ENCODE data around the gene ATP2B1. TPM values are rescaled to one million over a fixed set of nuclear protein-coding genes. Genes with fewer than 3 reads are reported as not detected.

ATP2B1 gene
- total RNA-seq, 1 donor from 2014 or later: 177 TPM

DNA sequence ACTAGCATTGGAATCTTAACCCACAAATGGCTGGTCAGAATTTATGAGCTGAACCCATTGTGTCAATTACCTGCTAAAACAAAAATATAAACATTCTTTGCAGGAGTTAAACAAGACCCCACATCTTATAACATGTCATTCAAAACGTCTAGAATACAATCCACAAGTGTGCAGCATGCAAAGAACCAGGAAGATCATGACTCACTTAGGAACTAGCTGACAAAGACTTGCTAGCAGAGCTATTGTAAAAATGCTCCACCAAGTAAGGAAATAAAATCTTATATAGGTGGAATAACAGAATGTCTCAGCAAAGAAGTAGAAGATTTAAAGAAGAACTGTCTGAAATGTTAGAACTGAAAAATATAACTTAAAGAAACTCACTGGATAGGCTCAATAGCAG is 156.3 kb downstream of the ATP2B1 start:
- Histone ChIP-seq H4K20me1 (ENCODE audit: low read depth) (no peaks in the 10 kb centered on the region), H2AFZ (replicated peaks) (no peak overlapping the region), H3K27me3 (no peaks in the 10 kb centered on the region), H3K4me3 (no peak overlapping the region), H3K4me2 (no peak overlapping the region), H3F3A (ENCODE audit: low read depth) (no peaks in the 10 kb centered on the region), H3K9me3 (ENCODE audit: low read depth) (no peaks in the 10 kb centered on the region), H3K36me3 (no peaks in the 10 kb centered on the region), H3K79me2 (ENCODE audit: low read depth) (no peaks in the 10 kb centered on the region), H3K4me1 (no peaks in the 10 kb centered on the region), H3K27ac (no peak overlapping the region), H3K9ac (no peak overlapping the region)
- Mint-ChIP-seq H3K27ac (no peak overlapping the region), H3K36me3 (peaks cover 4% of the 10 kb centered on the region), H3K9me3 (peaks cover 7% of the 10 kb centered on the region), H3K27me3 (ENCODE audit: insufficient read depth, low read depth) (no peaks in the 10 kb centered on the region), H3K4me3 (no peak overlapping the region), H3K4me1 (no peaks in the 10 kb centered on the region)
- no peak for DNase-seq (ENCODE audit: low spot score)
- no peak for TF ChIP-seq CTCF (IDR thresholded peaks at IDR 0.05)
- TF ChIP-seq EZH2phosphoT487 (IDR thresholded peaks at IDR 0.05): no peak
- no peak for TF ChIP-seq EZH2 (IDR thresholded peaks at IDR 0.05)

DNA sequence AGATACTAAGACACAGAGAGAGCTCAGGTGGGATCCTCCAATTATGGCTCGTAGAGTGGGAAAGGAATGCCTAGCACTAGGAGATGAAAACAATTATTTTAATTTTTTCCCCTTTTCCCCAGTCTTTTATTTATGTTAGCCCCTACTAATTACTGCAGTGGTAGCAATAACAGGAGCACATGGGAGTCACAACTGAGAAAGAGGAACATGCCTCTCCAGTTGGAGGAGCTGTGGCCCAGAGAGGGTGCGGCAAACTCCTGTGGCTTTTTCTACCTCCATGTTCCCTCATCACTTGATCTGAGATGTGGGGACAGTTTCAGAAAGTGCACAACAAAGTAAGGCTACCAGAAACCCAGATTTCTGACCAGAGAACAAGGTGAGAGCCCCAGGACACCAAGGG is 156.9 kb downstream of the ATP2B1 start:
- H3K27ac ChIP-seq: no peak overlapping the region
- H4K20me1 ChIP-seq (ENCODE audit: low read depth): no peaks in the 10 kb centered on the region
- no peaks in the 10 kb centered on the region for H3K27me3 ChIP-seq
- H3K79me2 ChIP-seq (ENCODE audit: low read depth): no peaks in the 10 kb centered on the region
- H3F3A ChIP-seq (ENCODE audit: low read depth): no peaks in the 10 kb centered on the region
- no peaks in the 10 kb centered on the region for H3K4me1 ChIP-seq
- no peaks in the 10 kb centered on the region for H3K9me3 ChIP-seq (ENCODE audit: low read depth)
- H3K4me1 Mint-ChIP-seq: peaks cover 4% of the 10 kb centered on the region
- no peak overlapping the region for H3K4me3 Mint-ChIP-seq
- H3K27ac Mint-ChIP-seq: no peak overlapping the region
- peaks cover 7% of the 10 kb centered on the region for H3K9me3 Mint-ChIP-seq
- peaks cover 4% of the 10 kb centered on the region for H3K36me3 Mint-ChIP-seq
- no peak for DNase-seq (ENCODE audit: low spot score)
- H3K9ac ChIP-seq: no peak overlapping the region
- no peak for TF ChIP-seq EZH2phosphoT487 (IDR thresholded peaks at IDR 0.05)
- no peak for TF ChIP-seq EZH2 (IDR thresholded peaks at IDR 0.05)
- H3K27me3 Mint-ChIP-seq (ENCODE audit: insufficient read depth, low read depth): no peaks in the 10 kb centered on the region
- H3K4me3 ChIP-seq: no peak overlapping the region
- H2AFZ ChIP-seq (replicated peaks): no peak overlapping the region
- H3K36me3 ChIP-seq: no peaks in the 10 kb centered on the region
- H3K4me2 ChIP-seq: no peak overlapping the region

- peaks cover 24% of the 10 kb centered on the region for H3K4me1 ChIP-seq
- no peaks in the 10 kb centered on the region for H3K79me2 ChIP-seq (ENCODE audit: low read depth)
- no peak overlapping the region for H3K9ac ChIP-seq
- Mint-ChIP-seq H3K27me3 (ENCODE audit: insufficient read depth, low read depth) (peaks cover 4% of the 10 kb centered on the region), H3K9me3 (peaks cover 2% of the 10 kb centered on the region), H3K4me1 (peaks cover 43% of the 10 kb centered on the region), H3K36me3 (no peaks in the 10 kb centered on the region), H3K27ac (no peak overlapping the region), H3K4me3 (no peak overlapping the region)
- no peak overlapping the region for H3K4me2 ChIP-seq
- H3K27me3 ChIP-seq: no peaks in the 10 kb centered on the region
- no peak overlapping the region for H2AFZ ChIP-seq (replicated peaks)
- no peak overlapping the region for H3K4me3 ChIP-seq
- H3F3A ChIP-seq (ENCODE audit: low read depth): peaks cover 27% of the 10 kb centered on the region
- no peak for DNase-seq (ENCODE audit: low spot score)
- no peaks in the 10 kb centered on the region for H3K9me3 ChIP-seq (ENCODE audit: low read depth)
- H3K27ac ChIP-seq: no peak overlapping the region
- no peaks in the 10 kb centered on the region for H4K20me1 ChIP-seq (ENCODE audit: low read depth)
- H3K36me3 ChIP-seq: no peaks in the 10 kb centered on the region
- TF ChIP-seq EZH2phosphoT487 (IDR thresholded peaks at IDR 0.05): no peak
- no peak for TF ChIP-seq CTCF (IDR thresholded peaks at IDR 0.05)
- no peak for TF ChIP-seq EZH2 (IDR thresholded peaks at IDR 0.05)
These were observed 161.5 kb downstream of the ATP2B1 start for GRCh38 chr12:89547101-89547500.

DNA sequence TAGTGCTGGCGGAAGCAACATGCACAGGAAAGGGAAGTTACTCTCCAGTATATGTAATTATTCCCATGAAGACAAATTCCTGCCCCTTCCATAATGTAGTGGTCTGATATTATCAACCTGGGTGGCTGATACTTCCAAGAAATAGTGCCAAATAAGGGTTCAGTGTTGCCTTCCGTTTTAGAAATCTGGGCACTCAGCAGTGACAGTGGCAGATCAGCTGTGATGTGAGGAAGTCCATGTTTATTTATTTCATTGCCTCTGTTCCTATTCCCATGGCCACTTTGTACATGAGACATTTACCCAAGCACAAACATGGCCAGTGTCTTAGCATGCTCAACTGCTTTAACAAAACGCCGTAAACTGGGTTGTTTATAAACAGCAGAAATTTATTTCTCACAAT is 162.5 kb downstream of the ATP2B1 start:
- H3K4me2 ChIP-seq: no peak overlapping the region
- no peak overlapping the region for H3K4me3 Mint-ChIP-seq
- no peaks in the 10 kb centered on the region for H3K9me3 Mint-ChIP-seq

More for the DNA sequence above, 162.5 kb downstream of the ATP2B1 start:
- no peaks in the 10 kb centered on the region for H3K36me3 ChIP-seq
- no peak overlapping the region for H3K27ac ChIP-seq
- H3K4me1 ChIP-seq: peaks cover 31% of the 10 kb centered on the region
- no peaks in the 10 kb centered on the region for H3K27me3 ChIP-seq
- Mint-ChIP-seq H3K36me3 (no peaks in the 10 kb centered on the region), H3K4me1 (peaks cover 47% of the 10 kb centered on the region), H3K27me3 (ENCODE audit: insufficient read depth, low read depth) (peaks cover 4% of the 10 kb centered on the region), H3K27ac (no peak overlapping the region)
- no peak overlapping the region for H3K9ac ChIP-seq
- DNase-seq (ENCODE audit: low spot score): no peak
- peaks cover 31% of the 10 kb centered on the region for H3F3A ChIP-seq (ENCODE audit: low read depth)
- H3K4me3 ChIP-seq: no peak overlapping the region
- H3K9me3 ChIP-seq (ENCODE audit: low read depth): no peaks in the 10 kb centered on the region
- no peak overlapping the region for H2AFZ ChIP-seq (replicated peaks)
- H4K20me1 ChIP-seq (ENCODE audit: low read depth): no peaks in the 10 kb centered on the region
- H3K79me2 ChIP-seq (ENCODE audit: low read depth): no peaks in the 10 kb centered on the region
- no peak for TF ChIP-seq CTCF (IDR thresholded peaks at IDR 0.05)
- no peak for TF ChIP-seq EZH2phosphoT487 (IDR thresholded peaks at IDR 0.05)

All from neural progenitor cell (in vitro differentiated cells).